ENCODE data around the gene LEKR1. TPM values are rescaled to one million over a fixed set of nuclear protein-coding genes. Genes with fewer than 3 reads are reported as not detected.

The LEKR1 gene
- total and polyA plus RNA-seq, 2 donors (not counting 3 experiments of a cell fraction or from before 2014, with no cell fraction given), result 0.07 to 0.64 TPM

DNA sequence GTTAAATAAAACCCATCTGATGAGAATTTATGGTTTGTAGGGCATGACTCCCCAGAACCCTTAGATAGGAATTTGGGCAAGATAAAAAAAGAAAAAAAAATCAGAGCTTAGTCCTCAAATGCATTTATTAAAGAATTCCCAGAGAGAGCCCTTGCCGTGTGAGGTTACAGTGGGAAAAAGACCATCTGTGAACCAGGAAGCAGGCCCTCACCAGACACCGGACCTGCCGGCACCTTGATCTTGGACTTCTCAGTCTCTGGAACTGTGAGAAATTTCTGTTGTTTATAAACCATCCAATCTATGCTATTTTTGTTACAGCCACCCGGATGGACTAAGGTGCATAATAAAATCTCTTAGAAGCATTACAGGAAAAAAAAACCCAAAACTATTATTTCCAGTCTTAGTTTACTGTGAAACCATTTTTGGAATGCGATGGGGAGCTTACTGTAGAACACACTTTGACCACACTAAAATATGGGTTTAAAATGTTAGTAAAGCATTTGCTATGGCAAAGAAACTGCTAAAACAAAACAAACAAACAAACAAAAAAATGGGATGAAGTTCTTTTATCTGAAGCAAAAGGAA lies 72.2 kb downstream of the LEKR1 start:
- Histone ChIP-seq H3K4me1 (ENCODE audit: control insufficient read depth, extremely low read depth, insufficient read depth, low read length) (no peaks in the 10 kb centered on the region), H3K36me3 (ENCODE audit: control insufficient read depth in 2 of 2, extremely low read depth in 1 of 2, insufficient read depth in 2 of 2, low read length in 2 of 2) (no peaks in the 10 kb centered on the region), H3K27ac (ENCODE audit: insufficient read depth, low read depth, low read length) (no peak overlapping the region), H3K27me3 (ENCODE audit: control insufficient read depth in 2 of 2, insufficient read depth in 2 of 2, low read length in 2 of 2) (no peaks in the 10 kb centered on the region), H3K4me3 (replicated peaks in 1 of 3; ENCODE audit: insufficient read depth in 1 of 3, low read depth in 1 of 3, low read length in 3 of 3) (no peak overlapping the region), H2AFZ (ENCODE audit: low read depth, low read length) (no peak overlapping the region), H3K9me3 (replicated peaks; ENCODE audit: control insufficient read depth, insufficient read depth, low read length) (no peaks in the 10 kb centered on the region), H4K20me1 (replicated peaks; ENCODE audit: control insufficient read depth, extremely low read depth, insufficient read depth, low read length) (no peaks in the 10 kb centered on the region), H3K79me2 (ENCODE audit: control insufficient read depth, insufficient read depth, low read length) (no peaks in the 10 kb centered on the region), H3K9ac (replicated peaks; ENCODE audit: extremely low read depth, insufficient read depth, low read length) (no peak overlapping the region), H3K9me1 (replicated peaks; ENCODE audit: control insufficient read depth, extremely low read depth, insufficient read depth, low read length) (no peaks in the 10 kb centered on the region), H3K4me2 (ENCODE audit: insufficient read depth, low read length) (no peak overlapping the region)
- BruUV-seq (replicated peaks), result no TSS peak
- no peak for FAIRE-seq
- TF ChIP-seq GATA2 (IDR thresholded peaks at IDR 0.05; ENCODE audit: insufficient read depth, insufficient read length, low read depth, low read length) (no peak), EZH2 (IDR thresholded peaks at IDR 0.05; ENCODE audit: borderline replicate concordance, low read depth, low read length, severe bottlenecking) (no peak), CTCF (IDR thresholded peaks at IDR 0.05; ENCODE audit: extremely low read depth in 1 of 2, insufficient read depth in 1 of 2, low read depth in 1 of 2, low read length in 2 of 2) (no peak), JUN (IDR thresholded peaks at IDR 0.05; ENCODE audit: borderline replicate concordance, insufficient read depth, insufficient read length, low read depth) (no peak), MAX (IDR thresholded peaks at IDR 0.05; ENCODE audit: insufficient read depth, insufficient read length) (no peak), POLR2AphosphoS5 (IDR thresholded peaks at IDR 0.05; ENCODE audit: insufficient read depth, low read depth, low read length) (no peak), POLR2A (IDR thresholded peaks at IDR 0.05; ENCODE audit: low read depth, low read length) (no peak), MYC (IDR thresholded peaks at IDR 0.05; ENCODE audit: low read depth, low read length) (no peak), FOS (IDR thresholded peaks at IDR 0.05; ENCODE audit: borderline replicate concordance, insufficient read depth, low read length) (no peak)
- no peak for DNase-seq (ENCODE audit: low read depth, low spot score)
- CTCF ChIA-PET, result interaction anchor here (0.7 to 1.8 kb wide), 5 partner anchors 8 to 35 kb away, joined by 3 to 8 read pairs (median 3); no protein-coding TSS in a partner anchor
- dilution Hi-C loops (cut with MboI; ENCODE audit: extremely low pct_ligation_motif_present, low sequenced_read_pairs), result no loop called here
- intact Hi-C loops (cut with micrococcal nuclease), result no loop called here
- POLR2A ChIA-PET, result no interaction called here

Data from endothelial cell of umbilical vein (primary cell).